Measurements from ENCODE around the gene POU2AF1. TPM values are rescaled to one million over a fixed set of nuclear protein-coding genes. Genes with fewer than 3 reads are reported as not detected.

Gene POU2AF1
- total and polyA plus RNA-seq, 2 experiments from 2014 or later: not detected

DNA sequence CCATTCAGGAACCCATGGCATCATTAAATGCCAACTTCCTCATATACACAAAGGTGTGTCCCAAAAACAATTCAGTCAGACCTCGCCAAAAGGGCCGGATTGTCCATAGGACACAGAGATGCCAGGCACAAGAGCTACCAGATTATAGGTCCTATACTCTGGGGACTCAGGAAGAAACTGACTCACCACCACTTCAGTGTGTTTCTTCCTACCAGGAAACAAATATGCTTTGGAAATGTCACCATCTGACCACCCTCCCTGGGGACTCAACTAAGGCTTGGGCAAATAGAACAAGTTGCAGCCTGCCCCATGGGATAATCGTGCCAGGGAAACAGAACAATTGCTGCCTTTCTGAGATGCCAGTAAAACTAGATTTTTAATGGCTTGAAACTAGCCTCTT lies 69.0 kb downstream of the POU2AF1 start (continued):
- TF ChIP-seq, protein P1, sequence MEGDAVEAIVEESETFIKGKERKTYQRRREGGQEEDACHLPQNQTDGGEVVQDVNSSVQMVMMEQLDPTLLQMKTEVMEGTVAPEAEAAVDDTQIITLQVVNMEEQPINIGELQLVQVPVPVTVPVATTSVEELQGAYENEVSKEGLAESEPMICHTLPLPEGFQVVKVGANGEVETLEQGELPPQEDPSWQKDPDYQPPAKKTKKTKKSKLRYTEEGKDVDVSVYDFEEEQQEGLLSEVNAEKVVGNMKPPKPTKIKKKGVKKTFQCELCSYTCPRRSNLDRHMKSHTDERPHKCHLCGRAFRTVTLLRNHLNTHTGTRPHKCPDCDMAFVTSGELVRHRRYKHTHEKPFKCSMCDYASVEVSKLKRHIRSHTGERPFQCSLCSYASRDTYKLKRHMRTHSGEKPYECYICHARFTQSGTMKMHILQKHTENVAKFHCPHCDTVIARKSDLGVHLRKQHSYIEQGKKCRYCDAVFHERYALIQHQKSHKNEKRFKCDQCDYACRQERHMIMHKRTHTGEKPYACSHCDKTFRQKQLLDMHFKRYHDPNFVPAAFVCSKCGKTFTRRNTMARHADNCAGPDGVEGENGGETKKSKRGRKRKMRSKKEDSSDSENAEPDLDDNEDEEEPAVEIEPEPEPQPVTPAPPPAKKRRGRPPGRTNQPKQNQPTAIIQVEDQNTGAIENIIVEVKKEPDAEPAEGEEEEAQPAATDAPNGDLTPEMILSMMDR (conservative IDR thresholded peaks at IDR 0.05; ENCODE audit: low read depth in 2 of 2): no peak

DNA sequence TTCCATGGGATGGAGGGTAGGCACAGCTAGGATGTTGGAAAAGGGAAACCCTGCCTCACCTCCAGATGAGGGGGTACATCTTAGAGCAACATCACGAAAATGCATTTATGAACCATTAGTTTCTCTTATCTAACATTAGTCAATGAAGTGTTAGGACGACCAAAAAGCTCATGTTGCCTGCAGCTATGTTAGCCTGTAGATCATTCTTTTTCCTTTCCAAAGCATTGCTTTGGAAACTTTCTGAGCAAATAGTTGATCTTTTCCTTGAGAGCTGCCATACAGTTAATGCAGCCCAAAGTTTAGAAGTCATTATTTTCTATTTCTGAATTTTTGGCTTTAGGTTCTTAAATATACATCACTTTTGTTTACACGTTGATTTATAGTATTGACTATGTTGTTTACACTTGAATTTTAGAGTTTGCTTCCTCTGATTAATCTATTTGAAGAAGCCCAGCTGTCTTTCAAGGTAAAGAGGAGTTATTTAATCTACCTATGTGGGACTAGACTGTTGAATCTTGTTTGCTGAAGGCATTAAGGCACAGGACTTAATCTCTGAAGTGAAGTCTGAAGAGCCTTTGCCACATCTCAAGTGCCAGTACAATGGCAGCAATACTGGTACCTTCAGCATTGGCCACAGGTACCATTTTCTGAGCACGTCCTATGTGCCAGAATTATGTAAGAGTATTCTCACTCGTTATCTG lies 69.7 kb downstream of the POU2AF1 start:
- no peak overlapping the region for H3K27ac Mint-ChIP-seq
- H2AFZ ChIP-seq: no peak overlapping the region
- H4K20me1 ChIP-seq (replicated peaks; ENCODE audit: insufficient read depth): no peaks in the 10 kb centered on the region
- H3K4me3 Mint-ChIP-seq: no peak overlapping the region
- no peaks in the 10 kb centered on the region for H3F3A ChIP-seq (replicated peaks; ENCODE audit: low read depth)
- no peaks in the 10 kb centered on the region for H3K9me3 Mint-ChIP-seq
- ATAC-seq (no peak), DNase-seq (ENCODE audit: low spot score) (no peak)
- peaks cover 1% of the 10 kb centered on the region for H3K27me3 Mint-ChIP-seq (ENCODE audit: insufficient read depth, low read depth, poor library complexity)
- no peaks in the 10 kb centered on the region for H3K79me2 ChIP-seq (replicated peaks; ENCODE audit: insufficient read depth)
- no peaks in the 10 kb centered on the region for H3K9me2 ChIP-seq (ENCODE audit: insufficient read depth)
- H3K27me3 ChIP-seq (ENCODE audit: insufficient read depth): no peaks in the 10 kb centered on the region
- no peaks in the 10 kb centered on the region for H3K36me3 Mint-ChIP-seq (ENCODE audit: low read depth)
- H3K27ac ChIP-seq (ENCODE audit: low read depth): no peak overlapping the region
- H3K4me2 ChIP-seq: no peak overlapping the region
- H3K4me1 ChIP-seq (ENCODE audit: insufficient read depth): no peaks in the 10 kb centered on the region
- H3K4me1 Mint-ChIP-seq: peaks cover 7% of the 10 kb centered on the region; the same call in 2 of the 3 replicates
- TF ChIP-seq NANOG (IDR thresholded peaks at IDR 0.05; ENCODE audit: borderline replicate concordance): no peak
- TF ChIP-seq, protein P2, sequence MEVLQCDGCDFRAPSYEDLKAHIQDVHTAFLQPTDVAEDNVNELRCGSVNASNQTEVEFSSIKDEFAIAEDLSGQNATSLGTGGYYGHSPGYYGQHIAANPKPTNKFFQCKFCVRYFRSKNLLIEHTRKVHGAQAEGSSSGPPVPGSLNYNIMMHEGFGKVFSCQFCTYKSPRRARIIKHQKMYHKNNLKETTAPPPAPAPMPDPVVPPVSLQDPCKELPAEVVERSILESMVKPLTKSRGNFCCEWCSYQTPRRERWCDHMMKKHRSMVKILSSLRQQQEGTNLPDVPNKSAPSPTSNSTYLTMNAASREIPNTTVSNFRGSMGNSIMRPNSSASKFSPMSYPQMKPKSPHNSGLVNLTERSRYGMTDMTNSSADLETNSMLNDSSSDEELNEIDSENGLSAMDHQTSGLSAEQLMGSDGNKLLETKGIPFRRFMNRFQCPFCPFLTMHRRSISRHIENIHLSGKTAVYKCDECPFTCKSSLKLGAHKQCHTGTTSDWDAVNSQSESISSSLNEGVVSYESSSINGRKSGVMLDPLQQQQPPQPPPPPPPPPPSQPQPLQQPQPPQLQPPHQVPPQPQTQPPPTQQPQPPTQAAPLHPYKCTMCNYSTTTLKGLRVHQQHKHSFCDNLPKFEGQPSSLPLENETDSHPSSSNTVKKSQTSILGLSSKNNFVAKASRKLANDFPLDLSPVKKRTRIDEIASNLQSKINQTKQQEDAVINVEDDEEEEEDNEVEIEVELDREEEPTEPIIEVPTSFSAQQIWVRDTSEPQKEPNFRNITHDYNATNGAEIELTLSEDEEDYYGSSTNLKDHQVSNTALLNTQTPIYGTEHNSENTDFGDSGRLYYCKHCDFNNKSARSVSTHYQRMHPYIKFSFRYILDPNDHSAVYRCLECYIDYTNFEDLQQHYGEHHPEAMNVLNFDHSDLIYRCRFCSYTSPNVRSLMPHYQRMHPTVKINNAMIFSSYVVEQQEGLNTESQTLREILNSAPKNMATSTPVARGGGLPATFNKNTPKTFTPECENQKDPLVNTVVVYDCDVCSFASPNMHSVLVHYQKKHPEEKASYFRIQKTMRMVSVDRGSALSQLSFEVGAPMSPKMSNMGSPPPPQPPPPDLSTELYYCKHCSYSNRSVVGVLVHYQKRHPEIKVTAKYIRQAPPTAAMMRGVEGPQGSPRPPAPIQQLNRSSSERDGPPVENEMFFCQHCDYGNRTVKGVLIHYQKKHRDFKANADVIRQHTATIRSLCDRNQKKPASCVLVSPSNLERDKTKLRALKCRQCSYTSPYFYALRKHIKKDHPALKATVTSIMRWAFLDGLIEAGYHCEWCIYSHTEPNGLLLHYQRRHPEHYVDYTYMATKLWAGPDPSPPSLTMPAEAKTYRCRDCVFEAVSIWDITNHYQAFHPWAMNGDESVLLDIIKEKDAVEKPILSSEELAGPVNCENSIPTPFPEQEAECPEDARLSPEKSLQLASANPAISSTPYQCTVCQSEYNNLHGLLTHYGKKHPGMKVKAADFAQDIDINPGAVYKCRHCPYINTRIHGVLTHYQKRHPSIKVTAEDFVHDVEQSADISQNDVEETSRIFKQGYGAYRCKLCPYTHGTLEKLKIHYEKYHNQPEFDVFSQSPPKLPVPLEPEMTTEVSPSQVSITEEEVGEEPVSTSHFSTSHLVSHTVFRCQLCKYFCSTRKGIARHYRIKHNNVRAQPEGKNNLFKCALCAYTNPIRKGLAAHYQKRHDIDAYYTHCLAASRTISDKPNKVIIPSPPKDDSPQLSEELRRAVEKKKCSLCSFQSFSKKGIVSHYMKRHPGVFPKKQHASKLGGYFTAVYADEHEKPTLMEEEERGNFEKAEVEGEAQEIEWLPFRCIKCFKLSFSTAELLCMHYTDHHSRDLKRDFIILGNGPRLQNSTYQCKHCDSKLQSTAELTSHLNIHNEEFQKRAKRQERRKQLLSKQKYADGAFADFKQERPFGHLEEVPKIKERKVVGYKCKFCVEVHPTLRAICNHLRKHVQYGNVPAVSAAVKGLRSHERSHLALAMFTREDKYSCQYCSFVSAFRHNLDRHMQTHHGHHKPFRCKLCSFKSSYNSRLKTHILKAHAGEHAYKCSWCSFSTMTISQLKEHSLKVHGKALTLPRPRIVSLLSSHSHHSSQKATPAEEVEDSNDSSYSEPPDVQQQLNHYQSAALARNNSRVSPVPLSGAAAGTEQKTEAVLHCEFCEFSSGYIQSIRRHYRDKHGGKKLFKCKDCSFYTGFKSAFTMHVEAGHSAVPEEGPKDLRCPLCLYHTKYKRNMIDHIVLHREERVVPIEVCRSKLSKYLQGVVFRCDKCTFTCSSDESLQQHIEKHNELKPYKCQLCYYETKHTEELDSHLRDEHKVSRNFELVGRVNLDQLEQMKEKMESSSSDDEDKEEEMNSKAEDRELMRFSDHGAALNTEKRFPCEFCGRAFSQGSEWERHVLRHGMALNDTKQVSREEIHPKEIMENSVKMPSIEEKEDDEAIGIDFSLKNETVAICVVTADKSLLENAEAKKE (CRISPR knock-in tag; IDR thresholded peaks at IDR 0.05): no peak
- TF ChIP-seq STAT1 (IDR thresholded peaks at IDR 0.05; ENCODE audit: unreplicated experiment): no peak
- no peak for TF ChIP-seq JUNB (IDR thresholded peaks at IDR 0.05; ENCODE audit: unreplicated experiment)
- no peaks in the 10 kb centered on the region for H3K36me3 ChIP-seq (ENCODE audit: insufficient read depth)
- no peak overlapping the region for H3K4me3 ChIP-seq

Measured in GM23338 (cell line).